Measurements from ENCODE around the gene CHST3.
A peak's percentile ranks its signal among the peaks of the same experiment; 100 is the strongest.

CHST3 gene

DNA sequence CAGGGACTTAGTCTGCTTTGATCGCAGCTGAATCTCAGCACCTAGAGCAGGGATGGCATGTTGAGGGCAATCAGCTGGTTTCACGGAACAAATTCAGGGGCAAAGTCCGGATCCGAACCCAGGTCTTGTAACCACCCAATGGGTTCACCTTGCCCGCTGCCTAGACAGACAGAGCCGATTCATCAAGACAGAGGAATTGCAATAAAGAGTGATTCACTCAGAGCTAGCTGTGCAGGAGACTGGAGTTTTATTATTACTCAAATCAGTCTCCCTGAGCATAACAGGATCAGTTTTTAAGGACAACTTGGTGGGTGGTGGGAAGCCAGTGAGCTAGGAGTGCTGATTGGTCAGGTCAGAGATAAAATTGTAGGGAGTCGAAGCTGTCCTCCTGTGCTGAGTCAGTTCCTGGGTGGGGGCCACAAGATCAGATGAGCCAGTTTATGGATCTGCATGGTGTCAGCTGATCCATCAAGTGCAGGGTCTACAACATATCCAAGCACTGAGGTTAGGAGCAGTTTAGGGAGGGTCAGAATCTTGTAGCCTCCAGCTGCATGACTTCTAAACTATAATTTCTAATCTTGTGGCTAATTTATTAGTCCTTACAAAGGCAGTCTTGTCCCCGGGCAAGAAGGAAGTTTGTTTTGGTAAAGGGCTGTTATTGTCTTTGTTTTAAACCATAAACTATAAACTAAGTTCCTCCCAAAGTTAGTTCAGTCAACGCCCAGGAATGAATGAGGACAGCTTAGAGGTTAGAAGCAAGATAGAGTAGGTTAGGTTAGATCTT lies 43.5 kb upstream of the CHST3 start:
- H3K4me1 ChIP-seq (ENCODE audit: insufficient read depth, low read length, poor library complexity, severe bottlenecking), result peaks cover 4% of the 10 kb centered on the region
- H3K36me3 ChIP-seq (ENCODE audit: insufficient read depth, low read length), result no peaks in the 10 kb centered on the region
- H3K9me3 ChIP-seq (ENCODE audit: insufficient read depth, low read depth, low read length), result peaks cover 5% of the 10 kb centered on the region; the same call in 1 of the 2 replicates
- TF ChIP-seq EZH2phosphoT487 (IDR thresholded peaks at IDR 0.05; ENCODE audit: borderline replicate concordance), result no peak
- TF ChIP-seq, protein P1, sequence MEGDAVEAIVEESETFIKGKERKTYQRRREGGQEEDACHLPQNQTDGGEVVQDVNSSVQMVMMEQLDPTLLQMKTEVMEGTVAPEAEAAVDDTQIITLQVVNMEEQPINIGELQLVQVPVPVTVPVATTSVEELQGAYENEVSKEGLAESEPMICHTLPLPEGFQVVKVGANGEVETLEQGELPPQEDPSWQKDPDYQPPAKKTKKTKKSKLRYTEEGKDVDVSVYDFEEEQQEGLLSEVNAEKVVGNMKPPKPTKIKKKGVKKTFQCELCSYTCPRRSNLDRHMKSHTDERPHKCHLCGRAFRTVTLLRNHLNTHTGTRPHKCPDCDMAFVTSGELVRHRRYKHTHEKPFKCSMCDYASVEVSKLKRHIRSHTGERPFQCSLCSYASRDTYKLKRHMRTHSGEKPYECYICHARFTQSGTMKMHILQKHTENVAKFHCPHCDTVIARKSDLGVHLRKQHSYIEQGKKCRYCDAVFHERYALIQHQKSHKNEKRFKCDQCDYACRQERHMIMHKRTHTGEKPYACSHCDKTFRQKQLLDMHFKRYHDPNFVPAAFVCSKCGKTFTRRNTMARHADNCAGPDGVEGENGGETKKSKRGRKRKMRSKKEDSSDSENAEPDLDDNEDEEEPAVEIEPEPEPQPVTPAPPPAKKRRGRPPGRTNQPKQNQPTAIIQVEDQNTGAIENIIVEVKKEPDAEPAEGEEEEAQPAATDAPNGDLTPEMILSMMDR (conservative IDR thresholded peaks at IDR 0.05; ENCODE audit: low read length), result no peak
- H3K4me2 ChIP-seq (ENCODE audit: low read depth, low read length, poor library complexity, severe bottlenecking), result no peak overlapping the region
- H3K79me2 ChIP-seq (ENCODE audit: insufficient read depth, low read length), result no peaks in the 10 kb centered on the region
- H4K20me1 ChIP-seq (ENCODE audit: insufficient read depth, low read length, poor library complexity, severe bottlenecking), result no peaks in the 10 kb centered on the region
- peak overlapping the region; percentile 46 for H2AFZ ChIP-seq (ENCODE audit: low read length)
- no peaks in the 10 kb centered on the region for H3K9me2 ChIP-seq (replicated peaks; ENCODE audit: low read depth, low read length)
- no peak overlapping the region for H3K9ac ChIP-seq (ENCODE audit: low read depth, low read length, poor library complexity, severe bottlenecking)
- no peaks in the 10 kb centered on the region for H3K27me3 ChIP-seq (ENCODE audit: insufficient read depth, low read length, poor library complexity, severe bottlenecking)
- H3K4me3 ChIP-seq (ENCODE audit: low read length, poor library complexity, severe bottlenecking), result no peak overlapping the region
- H3F3A ChIP-seq (ENCODE audit: low read depth), result no peaks in the 10 kb centered on the region

DNA sequence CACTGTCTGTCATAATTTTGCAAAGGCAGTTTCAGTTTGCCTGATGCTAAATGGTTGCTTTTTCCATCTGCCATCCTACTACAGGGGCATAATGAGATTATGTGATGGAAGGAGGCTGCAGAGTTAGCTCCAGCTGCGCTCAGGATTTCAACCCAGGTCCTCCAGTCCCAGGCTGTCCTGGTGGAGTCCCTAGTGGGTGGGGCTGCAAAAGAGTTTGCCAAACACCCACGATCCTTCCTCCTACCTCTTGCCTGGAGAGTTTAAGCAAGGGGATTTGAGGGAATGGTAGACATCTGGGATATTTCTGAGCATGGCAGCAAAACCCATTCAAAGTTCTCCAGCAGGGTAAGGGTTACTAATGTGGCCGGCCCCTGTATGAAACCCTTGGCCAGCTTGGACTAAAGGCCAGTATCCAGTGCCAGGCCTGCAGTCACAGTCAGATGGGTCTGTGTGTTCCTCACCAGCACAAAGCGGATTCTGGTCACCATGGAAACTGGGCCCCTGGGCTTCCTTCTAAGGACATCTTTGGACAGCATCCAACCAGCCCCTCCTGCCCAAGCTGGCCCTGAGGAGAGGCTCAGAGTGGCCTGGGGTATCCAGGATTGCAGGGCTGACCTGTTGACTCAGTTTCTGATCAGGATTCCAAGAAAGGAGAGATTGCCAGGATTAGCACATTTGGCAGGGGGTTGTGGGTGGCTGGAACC lies 42.7 kb upstream of the CHST3 start:
- peaks cover 4% of the 10 kb centered on the region for H3K4me1 ChIP-seq (ENCODE audit: insufficient read depth, low read length, poor library complexity, severe bottlenecking)
- H3K9me2 ChIP-seq (replicated peaks; ENCODE audit: low read depth, low read length), result no peaks in the 10 kb centered on the region
- no peak overlapping the region for H3K4me2 ChIP-seq (ENCODE audit: low read depth, low read length, poor library complexity, severe bottlenecking)
- H4K20me1 ChIP-seq (ENCODE audit: insufficient read depth, low read length, poor library complexity, severe bottlenecking), result no peaks in the 10 kb centered on the region
- TF ChIP-seq, protein P1 (conservative IDR thresholded peaks at IDR 0.05; ENCODE audit: low read length), result no peak
- no peak for TF ChIP-seq EZH2phosphoT487 (IDR thresholded peaks at IDR 0.05; ENCODE audit: borderline replicate concordance)
- H3K4me3 ChIP-seq (ENCODE audit: low read length, poor library complexity, severe bottlenecking), result no peak overlapping the region
- no peaks in the 10 kb centered on the region for H3K36me3 ChIP-seq (ENCODE audit: insufficient read depth, low read length)
- no peaks in the 10 kb centered on the region for H3K79me2 ChIP-seq (ENCODE audit: insufficient read depth, low read length)
- H3F3A ChIP-seq (ENCODE audit: low read depth), result no peaks in the 10 kb centered on the region
- peak overlapping the region; percentile 46; the same call in 1 of the 2 replicates for H2AFZ ChIP-seq (ENCODE audit: low read length)
- H3K9me3 ChIP-seq (ENCODE audit: insufficient read depth, low read depth, low read length), result peaks cover 5% of the 10 kb centered on the region; the same call in 1 of the 2 replicates
- H3K27me3 ChIP-seq (ENCODE audit: insufficient read depth, low read length, poor library complexity, severe bottlenecking), result no peaks in the 10 kb centered on the region
- no peak overlapping the region for H3K9ac ChIP-seq (ENCODE audit: low read depth, low read length, poor library complexity, severe bottlenecking)

DNA sequence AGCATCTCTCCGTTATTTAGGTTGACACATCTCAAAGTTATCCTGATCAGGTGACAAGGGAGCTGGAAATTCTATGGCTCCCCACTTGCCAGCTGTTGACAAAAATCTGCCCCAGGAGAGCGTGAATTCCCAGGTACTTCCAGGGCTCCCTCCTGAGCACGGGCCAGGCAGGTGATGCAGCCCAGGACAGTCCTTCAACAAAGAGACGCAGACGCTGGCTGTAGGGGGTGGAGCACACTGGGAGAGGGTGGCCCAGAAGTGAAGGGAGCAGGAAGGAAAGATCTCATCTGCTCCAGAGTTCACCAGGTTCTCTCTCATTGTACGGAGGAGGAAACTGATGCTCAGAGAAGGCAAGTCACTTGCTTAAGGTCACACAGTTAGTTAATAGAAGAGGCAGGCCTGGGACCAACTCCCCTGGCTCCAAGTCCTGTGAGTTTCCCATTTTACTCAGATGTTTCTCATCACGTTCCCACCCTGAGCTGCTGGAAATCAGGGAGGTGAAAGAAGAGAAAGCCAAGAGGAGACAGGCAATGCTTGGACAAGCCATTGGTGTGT lies 41.0 kb upstream of the CHST3 start:
- Histone ChIP-seq H3K9me2 (replicated peaks; ENCODE audit: low read depth, low read length) (no peaks in the 10 kb centered on the region), H3K4me3 (ENCODE audit: low read length, poor library complexity, severe bottlenecking) (no peak overlapping the region), H3K4me1 (ENCODE audit: insufficient read depth, low read length, poor library complexity, severe bottlenecking) (peaks cover 4% of the 10 kb centered on the region), H3K36me3 (ENCODE audit: insufficient read depth, low read length) (no peaks in the 10 kb centered on the region), H3F3A (ENCODE audit: low read depth) (no peaks in the 10 kb centered on the region), H3K9me3 (ENCODE audit: insufficient read depth, low read depth, low read length) (no peaks in the 10 kb centered on the region), H4K20me1 (ENCODE audit: insufficient read depth, low read length, poor library complexity, severe bottlenecking) (no peaks in the 10 kb centered on the region), H3K27me3 (ENCODE audit: insufficient read depth, low read length, poor library complexity, severe bottlenecking) (no peaks in the 10 kb centered on the region), H3K9ac (ENCODE audit: low read depth, low read length, poor library complexity, severe bottlenecking) (no peak overlapping the region), H2AFZ (ENCODE audit: low read length) (no peak overlapping the region), H3K4me2 (ENCODE audit: low read depth, low read length, poor library complexity, severe bottlenecking) (no peak overlapping the region), H3K79me2 (ENCODE audit: insufficient read depth, low read length) (no peaks in the 10 kb centered on the region)
- TF ChIP-seq, protein P1 (conservative IDR thresholded peaks at IDR 0.05; ENCODE audit: low read length), result no peak
- no peak for TF ChIP-seq EZH2phosphoT487 (IDR thresholded peaks at IDR 0.05; ENCODE audit: borderline replicate concordance)
